Psoas muscle (tissue), 8 donors: ENCODE results near the gene DLG5. TPM values are rescaled to one million over a fixed set of nuclear protein-coding genes. Genes with fewer than 3 reads are reported as not detected.

ENCODE experiments used
- ATAC-seq, 4 donors: fragments of 200-7000 bp; cut with Tn5 transposase; one replicate each; pipeline ENCODE4 v1.9.1; 2020; ENCODE audit warnings: moderate library complexity in 3 of 4, mild to moderate bottlenecking in 2 of 4
- DNase-seq, 2 donors: peaks; one replicate each; pipeline ENCODE4 v3.0.0-alpha.2; 2020
- H3K27ac ChIP-seq: fragments of 200-600 bp; one replicate; pipeline ENCODE4 v1.8.0; 2022
- H3K27me3 ChIP-seq, 3 donors: fragments of 200-600 bp in 1 of 3; one replicate each; pipeline versions ENCODE4 v1.6.1 to v1.8.0; 2013 to 2022; ENCODE audit warnings: low read length in 2 of 3, mild to moderate bottlenecking in 2 of 3, moderate library complexity in 1 of 3; ENCODE audit not compliant: insufficient read depth in 3 of 3
- H3K36me3 ChIP-seq, 2 donors: fragments of 200-600 bp in 1 of 2; one replicate each; pipeline versions ENCODE4 v1.6.1 to v1.8.0; 2013 to 2022; ENCODE audit warnings: low read depth in 1 of 2, mild to moderate bottlenecking in 1 of 2, moderate library complexity in 1 of 2; ENCODE audit not compliant: insufficient read depth in 1 of 2
- H3K4me1 ChIP-seq: fragments of 200-600 bp; one replicate; pipeline ENCODE4 v1.8.0; 2022
- H3K4me3 ChIP-seq: fragments of 200-600 bp; one replicate; pipeline ENCODE4 v1.8.0; 2022; ENCODE audit warnings: mild to moderate bottlenecking
- H3K9me3 ChIP-seq: fragments of 200-600 bp; one replicate; pipeline ENCODE4 v1.8.0; 2022
- WGBS, 3 donors: extraction: QIAGEN DNeasy Blood & Tissue Kit; methylation state at CpG; one replicate each; pipeline versions ENCODE4 v1.1.6 to v1.1.7; 2013; 5-methylcytosine and 5-hydroxymethylcytosine counted together
- intact Hi-C, 2 donors: fragments of 100-400 bp; cut with DNase I; formaldehyde crosslinking; loops; one replicate each; pipeline versions ENCODE4 v1.11.0 to v1.14.2; 2022
- polyA plus RNA-seq, 3 donors: library from polyadenylated mRNA; stranded (reverse); fragments of 200-250 nt; gene quantifications; one replicate each; pipeline ENCODE4 v1.2.3, GENCODE V29; 2013
- total RNA-seq, 4 donors: library from RNA; stranded (reverse); fragmentation: NEBNext Ultra II Directional in 2 of 4; extraction: Animal tissue kit (Norgen Biotek cat#: 25700) in 2 of 4; gene quantifications; one replicate each; pipeline versions ENCODE4 v1.2.1 to v1.2.4, GENCODE V29; 2021 to 2023
- TF ChIP-seq, protein P1 (sequence below): fragments of 200-600 bp; IDR thresholded peaks from one replicate; pipeline ENCODE4 v1.8.0; 2022; ENCODE audit warnings: antibody characterized with exemption
- donor health status: healthy with polysubstance abuse.
- donor health status: DM: no; HTN: no; CAD: no; lungs with moderate emphysema.
- donor health status: Bipolar disorder and iron deficiency.
- donor health status: healthy.
- donor health status: DM: yes; HTN: yes; CAD: no.
- donor health status: DM: no; HTN: no; CAD: no.
- donor health status: DM: no; HTN: no; CAD: no.
- donor health status: DM: yes; HTN: yes; CAD: no.

Gene DLG5
- total and polyA plus RNA-seq, 7 donors, result 10.2 to 62.9 (median 36.9) TPM

GRCh38 chr10:77832238-77832637, 94.3 kb downstream of the DLG5 start:
- H3K4me3 ChIP-seq, result no peak overlapping the region
- H3K27me3 ChIP-seq, result no peaks in the 10 kb centered on the region
- peaks cover 7% of the 10 kb centered on the region for H3K4me1 ChIP-seq
- TF ChIP-seq, protein P1, sequence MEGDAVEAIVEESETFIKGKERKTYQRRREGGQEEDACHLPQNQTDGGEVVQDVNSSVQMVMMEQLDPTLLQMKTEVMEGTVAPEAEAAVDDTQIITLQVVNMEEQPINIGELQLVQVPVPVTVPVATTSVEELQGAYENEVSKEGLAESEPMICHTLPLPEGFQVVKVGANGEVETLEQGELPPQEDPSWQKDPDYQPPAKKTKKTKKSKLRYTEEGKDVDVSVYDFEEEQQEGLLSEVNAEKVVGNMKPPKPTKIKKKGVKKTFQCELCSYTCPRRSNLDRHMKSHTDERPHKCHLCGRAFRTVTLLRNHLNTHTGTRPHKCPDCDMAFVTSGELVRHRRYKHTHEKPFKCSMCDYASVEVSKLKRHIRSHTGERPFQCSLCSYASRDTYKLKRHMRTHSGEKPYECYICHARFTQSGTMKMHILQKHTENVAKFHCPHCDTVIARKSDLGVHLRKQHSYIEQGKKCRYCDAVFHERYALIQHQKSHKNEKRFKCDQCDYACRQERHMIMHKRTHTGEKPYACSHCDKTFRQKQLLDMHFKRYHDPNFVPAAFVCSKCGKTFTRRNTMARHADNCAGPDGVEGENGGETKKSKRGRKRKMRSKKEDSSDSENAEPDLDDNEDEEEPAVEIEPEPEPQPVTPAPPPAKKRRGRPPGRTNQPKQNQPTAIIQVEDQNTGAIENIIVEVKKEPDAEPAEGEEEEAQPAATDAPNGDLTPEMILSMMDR, result no peak
- no peaks in the 10 kb centered on the region for H3K9me3 ChIP-seq
- peak; percentile 64 to 79 (median 78) for ATAC-seq
- H3K36me3 ChIP-seq, result peaks cover 0 to 89% of the 10 kb centered on the region in 2 donors
- DNase-seq, result peak; percentile 30 to 70
- peak overlapping the region; percentile 50 for H3K27ac ChIP-seq
- intact Hi-C loops, result no loop called here
- WGBS, 3 donors, result 31 to 64% (median 41%) methylated on average over 2 of the region's 2 CpGs

GRCh38 chr10:77829356-77829755, 97.2 kb downstream of the DLG5 start:
- TF ChIP-seq, protein P1, result no peak
- Histone ChIP-seq H3K27ac (no peak overlapping the region), H3K27me3 (no peaks in the 10 kb centered on the region), H3K4me1 (peaks cover 8% of the 10 kb centered on the region), H3K36me3 (peaks cover 0 to 93% of the 10 kb centered on the region in 2 donors), H3K4me3 (no peak overlapping the region), H3K9me3 (no peaks in the 10 kb centered on the region)
- DNase-seq (no peak), ATAC-seq (no peak)
- intact Hi-C loops, result no loop called here
- WGBS, 3 donors, result 89 to 94% (median 90%) methylated on average over 10 of the region's 10 CpGs

- ATAC-seq, result no peak
- TF ChIP-seq, protein P1, result no peak
- H3K4me1 ChIP-seq, result peaks cover 8% of the 10 kb centered on the region
- H3K27me3 ChIP-seq, result no peaks in the 10 kb centered on the region
- intact Hi-C loops, result no loop called here
- no peak overlapping the region for H3K4me3 ChIP-seq
- no peak for DNase-seq
- H3K9me3 ChIP-seq, result no peaks in the 10 kb centered on the region
- H3K27ac ChIP-seq, result no peak overlapping the region
- peaks cover 0 to 93% of the 10 kb centered on the region in 2 donors for H3K36me3 ChIP-seq
- WGBS, 3 donors, result 90 to 97% (median 95%) methylated on average over 6 of the region's 6 CpGs
These were observed 98.2 kb downstream of the DLG5 start for GRCh38 chr10:77828377-77828776.

GRCh38 chr10:77827366-77827765, 99.2 kb downstream of the DLG5 start:
- no peaks in the 10 kb centered on the region for H3K9me3 ChIP-seq
- H3K27ac ChIP-seq, result no peak overlapping the region
- WGBS, 3 donors, result 53 to 78% (median 57%) methylated on average over 9 of the region's 9 CpGs
- ATAC-seq, result peak; percentile 31 to 42 (median 38)
- no peaks in the 10 kb centered on the region for H3K27me3 ChIP-seq
- peaks cover 0 to 93% of the 10 kb centered on the region in 2 donors for H3K36me3 ChIP-seq
- peaks cover 8% of the 10 kb centered on the region for H3K4me1 ChIP-seq
- no peak overlapping the region for H3K4me3 ChIP-seq
- peak in 1 of 2 donors; percentile 13 for DNase-seq
- intact Hi-C loops, result no loop called here
- TF ChIP-seq, protein P1, result no peak

DNA sequence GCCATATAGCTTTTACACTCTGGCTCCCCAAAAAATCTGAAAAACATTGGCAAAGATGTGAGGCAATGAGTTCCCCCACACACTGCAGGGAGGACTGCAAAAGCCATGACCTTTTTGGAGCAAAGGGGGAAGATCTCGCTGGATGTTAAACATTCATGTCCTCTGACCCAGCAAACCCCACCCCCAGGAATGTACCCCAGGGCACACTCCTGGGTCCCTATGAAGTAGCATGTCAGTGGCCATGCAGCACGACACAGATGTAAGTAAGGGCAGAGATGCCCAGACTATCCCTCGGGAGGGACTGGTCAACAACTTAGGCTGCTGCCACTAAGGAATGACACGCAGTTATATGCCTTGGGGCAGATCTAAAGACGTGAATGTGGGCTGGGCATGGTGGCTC, 100.6 kb downstream of the DLG5 start:
- Histone ChIP-seq H3K27ac (no peak overlapping the region), H3K4me3 (no peak overlapping the region), H3K27me3 (no peaks in the 10 kb centered on the region), H3K36me3 (peaks cover 0 to 93% of the 10 kb centered on the region in 2 donors), H3K9me3 (no peaks in the 10 kb centered on the region), H3K4me1 (peaks cover 8% of the 10 kb centered on the region)
- 86 to 92% (median 87%) methylated on average over 5 of the region's 5 CpGs for WGBS, 3 donors
- intact Hi-C loops, result no loop called here
- peak in 1 of 2 donors; percentile 12 for DNase-seq
- ATAC-seq, result no peak
- TF ChIP-seq, protein P1, result no peak
